ENCODE results near the gene SSR3. TPM values are rescaled to one million over a fixed set of nuclear protein-coding genes. Genes with fewer than 3 reads are reported as not detected.

Gene SSR3
- total and polyA plus RNA-seq, 2 of the 8 experiments (the other 6 are each of a cell fraction or from before 2014, with no cell fraction given), result 92.7 to 208 TPM

DNA sequence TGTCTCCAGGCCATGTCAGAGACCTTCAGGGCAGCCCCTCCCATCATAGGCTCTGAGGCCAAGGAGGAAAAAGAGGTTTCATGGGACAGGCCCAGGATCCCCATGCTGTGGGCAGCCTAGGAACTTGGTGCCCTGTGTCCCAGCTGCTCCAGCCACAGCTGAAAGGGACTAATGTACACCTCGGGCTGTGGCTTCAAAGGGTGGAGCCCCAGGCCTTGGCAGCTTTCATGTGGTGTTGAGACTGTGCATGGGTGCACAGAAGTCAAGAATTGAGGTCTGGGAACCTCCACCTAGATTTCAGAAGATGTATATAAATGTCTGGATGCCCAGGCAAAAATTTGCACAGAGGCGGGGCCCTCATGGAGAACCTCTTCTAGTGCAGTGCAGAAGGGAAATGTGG is 6.6 kb upstream of the SSR3 start (continued):
- no peak for TF ChIP-seq EGR1 (IDR thresholded peaks at IDR 0.05; ENCODE audit: borderline replicate concordance, low read depth, low read length)
- TF ChIP-seq POLR2A (IDR thresholded peaks at IDR 0.05; ENCODE audit: control extremely low read depth in 1 of 2, low read depth in 2 of 2, low read length in 2 of 2), result no peak
- TF ChIP-seq MAX (IDR thresholded peaks at IDR 0.05), result no peak
- TF ChIP-seq CBX5 (IDR thresholded peaks at IDR 0.05; ENCODE audit: low read depth, low read length), result no peak
- no peak for TF ChIP-seq ASH2L (IDR thresholded peaks at IDR 0.05; ENCODE audit: low read length)
